Ascending aorta (tissue), 2 donors: Measurements from ENCODE around the gene MCUR1. TPM values are rescaled to one million over a fixed set of nuclear protein-coding genes. Genes with fewer than 3 reads are reported as not detected.

ENCODE experiments used
- DNase-seq, 2 donors: peaks; one replicate each; pipeline ENCODE4 v3.0.0-alpha.2; 2019; ENCODE audit warnings: low spot score in 2 of 2
- H3K27ac ChIP-seq, 2 donors: fragments of 200-600 bp; sonication (generic); one replicate each; pipeline ENCODE4 v1.5.1; 2016 to 2017; ENCODE audit warnings: mild to moderate bottlenecking in 1 of 2
- H3K27me3 ChIP-seq: fragments of 200-600 bp; sonication (generic); one replicate; pipeline ENCODE4 v1.5.1; 2017
- H3K36me3 ChIP-seq, 2 donors: fragments of 200-600 bp; sonication (generic); one replicate each; pipeline ENCODE4 v1.5.1; 2016
- H3K4me1 ChIP-seq, 2 donors: fragments of 200-600 bp; sonication (generic); one replicate each; pipeline ENCODE4 v1.5.1; 2016 to 2017; ENCODE audit warnings: mild to moderate bottlenecking in 1 of 2
- H3K4me3 ChIP-seq, 2 donors: fragments of 200-600 bp; sonication (generic); one replicate each; pipeline ENCODE4 v1.5.1; 2016 to 2017; ENCODE audit warnings: mild to moderate bottlenecking in 1 of 2
- H3K9me3 ChIP-seq, 2 donors: fragments of 200-600 bp; sonication (generic); one replicate each; pipeline ENCODE4 v1.5.1; 2016
- CTCF ChIP-seq, 3 experiments: fragments of 200-600 bp in 2 of 3; fragments of 450-650 bp in 1 of 3; sonication (generic) in 2 of 3; IDR thresholded peaks; one replicate each; pipeline ENCODE4 v1.5.1; 2016 to 2019; ENCODE audit warnings: antibody characterized with exemption in 3 of 3, mild to moderate bottlenecking in 1 of 3, moderate library complexity in 1 of 3
- intact Hi-C: fragments of 100-400 bp; cut with DNase I; formaldehyde crosslinking; loops from one replicate; pipeline ENCODE4 v1.15.1; 2023
- total RNA-seq: library from RNA; depleted of rRNA; stranded (reverse); fragments of >200 nt; gene quantifications from one replicate; pipeline ENCODE4 v1.1.0, GENCODE V29; 2016

Gene MCUR1
- total RNA-seq, 1 donor from 2014 or later: 2.8 TPM

- Histone ChIP-seq H3K27ac (no peak overlapping the region), H3K4me1 (no peaks in the 10 kb centered on the region), H3K4me3 (no peak overlapping the region), H3K27me3 (no peaks in the 10 kb centered on the region), H3K9me3 (no peaks in the 10 kb centered on the region), H3K36me3 (no peaks in the 10 kb centered on the region)
- DNase-seq: peak in 1 of 2 donors; percentile 15
- TF ChIP-seq CTCF (IDR thresholded peaks at IDR 0.05): no peak
- intact Hi-C loops: no loop called here
Measured at GRCh38 chr6:13741365-13741764, 73.0 kb downstream of the MCUR1 start.

Other genes starting within 250 kb of the MCUR1 start
- 3.0 TPM for gene SIRT5, start 240.0 kb downstream of the MCUR1 start, total RNA-seq
- gene NOL7, start 199.2 kb downstream of the MCUR1 start, total RNA-seq: 32.2 TPM
- gene RANBP9, start 102.7 kb downstream of the MCUR1 start, total RNA-seq: 26.3 TPM
- 3.0 TPM for gene RNF182, start 110.4 kb upstream of the MCUR1 start, total RNA-seq